Embryonic facial prominence (tissue), 1 donor: Measurements from ENCODE around the gene MS4A10.

Experiments used
- DNase-seq: peaks from one replicate; pipeline ENCODE4 v3.0.0-alpha.2; 2016; ENCODE audit errors: extremely low spot score

Gene MS4A10

DNA sequence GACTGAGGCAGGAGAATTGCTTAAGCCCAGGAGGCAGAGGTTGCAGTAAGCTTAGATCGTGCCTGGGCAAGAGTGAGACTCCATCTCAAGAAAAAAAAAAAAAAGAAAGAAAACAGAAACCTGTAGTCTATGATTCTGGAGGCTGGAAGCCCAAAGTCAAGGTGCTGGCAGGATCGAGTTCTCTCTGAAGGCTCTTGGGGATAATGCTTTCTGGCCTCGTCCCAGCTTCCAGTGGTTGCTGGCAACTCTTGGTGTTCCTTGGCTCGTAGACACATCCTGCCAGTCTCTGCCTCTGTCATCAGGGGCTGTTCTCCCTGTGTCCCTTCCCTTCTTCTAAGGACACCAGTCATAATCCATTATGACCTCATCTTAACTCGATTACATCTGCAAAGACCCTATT, 40.0 kb downstream of the MS4A10 start:
- DNase-seq = no peak

- DNase-seq = no peak
Observed at GRCh38 chr11:60825790-60826189, 40.7 kb downstream of the MS4A10 start.

- DNase-seq = no peak
Observed at GRCh38 chr11:60830478-60831142, 45.5 kb downstream of the MS4A10 start.

DNA sequence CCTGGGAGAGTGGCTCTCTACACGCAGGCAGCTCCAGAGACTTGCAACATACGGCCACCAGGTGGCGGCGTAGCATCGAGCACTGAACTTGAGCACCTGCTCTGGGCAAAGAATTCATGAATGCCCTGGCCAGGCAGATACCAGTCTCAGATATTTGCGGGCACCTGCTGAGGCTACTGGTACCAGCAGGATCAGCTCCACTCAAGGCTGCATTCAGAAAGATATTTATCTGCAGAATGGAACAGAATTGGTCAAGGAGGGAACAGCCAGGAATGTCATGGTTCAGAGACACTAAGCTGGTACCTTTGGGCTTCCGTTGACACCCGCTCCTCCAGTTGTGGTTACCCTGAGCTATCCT, 46.0 kb downstream of the MS4A10 start:
- no peak for DNase-seq

DNA sequence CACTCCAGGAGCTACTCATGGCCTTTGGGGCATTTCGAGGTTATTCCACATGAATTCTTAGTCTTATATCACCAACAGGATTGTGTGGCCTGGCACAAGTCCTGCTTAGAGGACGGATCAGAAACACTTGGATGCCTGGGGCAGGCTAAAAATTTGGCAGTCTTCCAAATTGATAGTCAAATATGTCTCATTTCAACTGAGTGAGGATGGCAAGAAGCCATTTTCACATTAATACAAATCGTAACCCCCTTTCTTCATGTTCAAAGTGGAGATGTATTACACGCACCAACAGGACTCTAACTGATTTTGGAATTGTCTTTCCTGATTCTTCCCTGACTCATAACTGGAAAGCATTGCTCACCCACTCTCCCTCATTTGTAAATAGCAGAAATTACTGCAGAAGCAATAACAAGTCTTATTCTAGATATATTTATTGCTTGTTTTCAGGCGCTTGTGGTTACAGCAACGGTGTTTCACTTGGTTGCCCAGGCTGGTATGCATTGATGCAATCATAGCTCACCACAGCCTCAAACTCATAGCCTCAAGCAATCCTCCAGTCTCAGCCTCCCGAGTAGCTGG, 46.5 kb downstream of the MS4A10 start:
- DNase-seq = no peak

DNA sequence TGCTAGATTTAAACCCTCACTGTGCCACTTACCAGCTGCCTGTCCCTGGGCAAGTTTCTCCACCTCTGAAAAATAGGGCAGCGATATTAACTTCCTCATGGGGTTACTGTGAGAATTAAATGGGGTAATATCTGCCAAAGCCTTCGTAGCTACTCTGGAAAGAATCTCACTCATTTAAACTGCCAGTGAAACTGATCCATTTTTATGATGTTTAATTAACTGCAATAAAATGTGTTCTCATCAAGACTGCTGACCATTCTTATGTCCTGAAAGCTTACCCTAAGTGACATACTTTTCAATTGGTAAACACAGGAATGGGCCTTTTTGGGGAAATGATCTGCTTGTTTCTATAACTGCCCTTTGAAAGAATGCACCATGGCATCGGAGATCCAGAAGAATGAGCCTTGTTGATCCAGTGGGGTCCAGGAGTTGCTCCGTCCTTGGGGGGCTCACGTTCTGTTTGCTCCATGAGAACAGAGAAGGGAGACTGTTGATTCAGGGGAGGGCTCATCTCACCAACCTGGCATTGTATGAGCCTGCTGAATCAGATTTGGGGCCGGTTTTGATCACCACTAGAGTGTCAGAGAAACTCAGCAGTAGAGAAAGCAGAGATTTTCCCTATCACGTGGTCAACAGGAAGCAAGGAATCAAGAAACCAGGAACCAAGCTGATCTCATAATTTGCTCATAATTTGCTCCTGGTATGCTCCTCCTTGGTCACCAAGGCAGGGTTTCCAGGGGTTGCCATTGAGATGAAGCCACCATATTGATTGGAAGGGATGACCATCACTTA, 49.8 kb downstream of the MS4A10 start:
- DNase-seq = no peak

GRCh38 chr11:60835534-60835846, 50.4 kb downstream of the MS4A10 start:
- DNase-seq = no peak

GRCh38 chr11:60836866-60837515, 51.9 kb downstream of the MS4A10 start:
- DNase-seq = no peak

DNA sequence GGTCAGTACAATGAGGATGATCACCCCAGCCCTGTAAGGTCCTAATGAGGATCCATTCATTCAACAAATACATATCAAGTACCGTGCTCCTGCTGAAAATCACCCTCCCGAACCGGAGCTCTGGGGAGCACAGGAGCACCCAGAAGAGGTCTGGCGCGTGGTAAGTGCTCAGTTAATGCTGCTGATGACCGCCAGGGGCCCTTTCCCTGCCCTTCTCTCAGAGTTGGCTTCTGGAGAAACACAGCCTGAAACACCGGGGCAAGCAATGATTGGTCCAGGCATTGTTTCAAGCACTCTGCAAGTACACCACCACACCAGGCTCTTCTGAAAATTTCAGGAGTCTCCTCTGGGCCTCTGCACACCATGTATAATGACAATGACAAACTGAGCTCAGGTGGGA, 53.0 kb downstream of the MS4A10 start:
- no peak for DNase-seq

GRCh38 chr11:60840470-60841430, 55.6 kb downstream of the MS4A10 start:
- DNase-seq = no peak

DNA sequence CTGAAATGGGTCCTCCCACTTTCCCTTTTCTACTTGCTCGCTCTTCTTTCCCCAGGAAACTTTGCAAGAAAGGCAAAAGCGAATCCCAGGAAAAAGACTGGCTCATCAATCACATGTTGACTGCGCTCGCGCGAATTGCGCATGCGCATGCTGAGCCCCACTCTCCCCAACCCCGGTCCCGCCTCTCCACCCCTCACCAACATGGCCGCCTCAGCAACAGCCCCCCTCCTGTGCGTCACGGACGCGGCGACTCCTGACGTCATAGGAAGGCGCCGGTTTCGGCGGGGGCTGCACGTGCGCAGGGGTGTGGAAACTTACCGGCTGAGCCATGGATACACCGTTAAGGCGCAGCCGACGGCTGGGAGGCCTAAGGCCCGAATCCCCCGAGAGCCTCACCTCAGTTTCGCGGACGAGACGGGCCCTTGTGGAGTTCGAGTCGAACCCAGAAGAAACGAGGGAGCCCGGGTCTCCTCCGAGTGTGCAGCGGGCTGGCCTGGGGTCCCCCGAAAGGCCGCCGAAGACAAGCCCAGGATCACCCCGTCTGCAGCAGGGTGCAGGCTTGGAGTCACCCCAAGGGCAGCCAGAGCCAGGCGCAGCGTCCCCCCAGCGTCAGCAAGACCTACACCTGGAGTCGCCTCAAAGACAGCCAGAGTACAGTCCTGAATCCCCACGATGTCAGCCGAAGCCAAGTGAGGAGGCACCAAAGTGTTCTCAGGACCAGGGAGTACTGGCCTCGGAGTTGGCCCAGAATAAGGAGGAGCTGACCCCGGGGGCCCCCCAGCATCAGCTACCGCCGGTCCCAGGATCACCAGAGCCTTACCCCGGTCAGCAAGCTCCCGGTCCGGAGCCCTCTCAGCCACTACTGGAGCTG, 56.9 kb downstream of the MS4A10 start, which contains the start of gene CCDC86:
CCDC86 (plus strand) TSS at position 317 of the 871 bp plus-strand sequence; CDS start at position 329, 12 bp downstream.
- DNase-seq = peak; percentile 88

GRCh38 chr11:60842668-60843600, 57.8 kb downstream of the MS4A10 start:
- DNase-seq = no peak

- DNase-seq = no peak
Observed at GRCh38 chr11:60844045-60844869, 59.1 kb downstream of the MS4A10 start.

GRCh38 chr11:60844870-60845221, 59.7 kb downstream of the MS4A10 start:
- DNase-seq = no peak

- no peak for DNase-seq
Observed at GRCh38 chr11:60845338-60845737, 60.2 kb downstream of the MS4A10 start.

- no peak for DNase-seq
Observed at GRCh38 chr11:60847281-60847680, 62.1 kb downstream of the MS4A10 start.

DNA sequence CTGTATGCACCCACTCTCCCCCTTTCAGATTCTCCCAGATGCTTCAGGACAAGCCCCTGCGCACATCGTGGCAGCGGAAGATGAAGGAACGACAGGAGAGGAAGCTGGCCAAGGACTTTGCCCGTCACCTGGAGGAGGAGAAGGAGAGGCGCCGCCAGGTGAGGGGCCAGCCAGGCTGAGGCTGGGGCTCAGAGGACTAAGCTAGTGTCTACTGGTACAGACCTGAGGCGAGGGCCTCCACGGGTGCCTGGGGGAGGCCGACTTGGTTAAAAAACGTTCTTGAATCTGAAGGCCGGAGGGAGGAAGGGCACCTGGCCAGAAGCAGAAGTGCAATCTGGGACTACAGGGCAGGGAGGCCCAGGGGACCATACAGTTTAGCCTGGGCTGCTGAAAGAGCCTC, 62.8 kb downstream of the MS4A10 start:
- DNase-seq = no peak

DNA sequence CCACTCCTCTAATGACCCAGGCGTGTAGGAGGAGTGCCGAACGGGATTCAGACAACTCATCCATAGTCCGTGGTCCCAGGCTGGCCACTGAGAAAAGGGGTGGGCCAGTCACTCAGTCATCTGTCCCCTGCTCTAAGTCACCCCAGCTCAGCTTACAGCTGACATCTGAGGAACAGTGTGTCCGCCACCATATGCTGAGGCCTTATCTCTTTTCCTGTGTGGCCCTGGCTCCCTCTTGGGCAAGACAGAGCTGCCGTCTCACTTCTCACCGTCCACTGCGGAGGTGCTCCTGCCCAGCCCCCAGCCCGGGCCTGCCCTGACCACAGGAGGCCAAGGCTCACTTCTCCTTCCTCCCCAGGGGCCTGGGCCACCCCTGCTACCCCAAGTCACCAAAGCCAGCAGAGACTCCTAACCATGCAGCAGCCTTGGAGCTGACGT, 63.6 kb downstream of the MS4A10 start:
- no peak for DNase-seq
